Fibroblast of villous mesenchyme (primary cell): ENCODE measurements around the gene IL1RL2. TPM values are rescaled to one million over a fixed set of nuclear protein-coding genes. Genes with fewer than 3 reads are reported as not detected.

ENCODE experiments used
- DNase-seq: peaks from one replicate; pipeline ENCODE4 v3.0.0-alpha.2; 2010; ENCODE audit warnings: low read depth
- H3K4me3 ChIP-seq: 2 replicates; pipeline ENCODE4 v1.5.1; 2011; ENCODE audit warnings: low read depth, mild to moderate bottlenecking, low read length
- CTCF ChIP-seq: IDR thresholded peaks from 2 replicates; pipeline ENCODE4 v1.5.1; 2012; ENCODE audit warnings: low read depth, mild to moderate bottlenecking, low read length; ENCODE audit not compliant: insufficient read depth
- total RNA-seq: library from RNA; depleted of rRNA; stranded (reverse); fragments of >200 nt; gene quantifications from 2 replicates; pipeline ENCODE4 v1.2.3, GENCODE V29; 2012

The IL1RL2 gene
- total RNA-seq, 1 donor: 1.3 TPM

- no peak for DNase-seq
- no peak overlapping the region for H3K4me3 ChIP-seq
- TF ChIP-seq CTCF: no peak
Observed at GRCh38 chr2:102206666-102207341, 20.0 kb downstream of the IL1RL2 start.

DNA sequence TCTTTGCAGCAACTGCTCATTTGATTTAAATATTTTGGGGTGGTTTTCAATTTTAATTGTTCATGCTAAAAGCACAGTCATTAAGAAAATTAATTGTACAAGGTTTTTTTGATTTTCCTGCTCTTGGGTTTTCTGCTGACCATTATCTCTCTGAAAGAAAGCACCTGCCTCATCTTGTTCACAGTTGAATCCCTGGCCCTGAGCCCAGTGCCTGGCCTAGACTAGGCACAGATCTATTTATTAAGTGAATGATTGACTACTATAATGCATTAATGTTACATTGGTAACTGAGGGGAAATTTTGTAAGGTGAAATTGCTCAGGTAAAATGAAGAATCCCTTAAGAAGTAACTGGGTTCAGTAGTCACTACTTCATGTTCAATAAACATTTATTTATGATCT is 22.0 kb downstream of the IL1RL2 start:
- no peak overlapping the region for H3K4me3 ChIP-seq
- no peak for DNase-seq
- no peak for TF ChIP-seq CTCF

- H3K4me3 ChIP-seq: no peak overlapping the region
- DNase-seq: no peak
- no peak for TF ChIP-seq CTCF
Observed at GRCh38 chr2:102209474-102209873, 22.7 kb downstream of the IL1RL2 start.

- H3K4me3 ChIP-seq: no peak overlapping the region
- no peak for TF ChIP-seq CTCF
- DNase-seq: no peak
Observed at GRCh38 chr2:102217032-102217431, 30.2 kb downstream of the IL1RL2 start.

DNA sequence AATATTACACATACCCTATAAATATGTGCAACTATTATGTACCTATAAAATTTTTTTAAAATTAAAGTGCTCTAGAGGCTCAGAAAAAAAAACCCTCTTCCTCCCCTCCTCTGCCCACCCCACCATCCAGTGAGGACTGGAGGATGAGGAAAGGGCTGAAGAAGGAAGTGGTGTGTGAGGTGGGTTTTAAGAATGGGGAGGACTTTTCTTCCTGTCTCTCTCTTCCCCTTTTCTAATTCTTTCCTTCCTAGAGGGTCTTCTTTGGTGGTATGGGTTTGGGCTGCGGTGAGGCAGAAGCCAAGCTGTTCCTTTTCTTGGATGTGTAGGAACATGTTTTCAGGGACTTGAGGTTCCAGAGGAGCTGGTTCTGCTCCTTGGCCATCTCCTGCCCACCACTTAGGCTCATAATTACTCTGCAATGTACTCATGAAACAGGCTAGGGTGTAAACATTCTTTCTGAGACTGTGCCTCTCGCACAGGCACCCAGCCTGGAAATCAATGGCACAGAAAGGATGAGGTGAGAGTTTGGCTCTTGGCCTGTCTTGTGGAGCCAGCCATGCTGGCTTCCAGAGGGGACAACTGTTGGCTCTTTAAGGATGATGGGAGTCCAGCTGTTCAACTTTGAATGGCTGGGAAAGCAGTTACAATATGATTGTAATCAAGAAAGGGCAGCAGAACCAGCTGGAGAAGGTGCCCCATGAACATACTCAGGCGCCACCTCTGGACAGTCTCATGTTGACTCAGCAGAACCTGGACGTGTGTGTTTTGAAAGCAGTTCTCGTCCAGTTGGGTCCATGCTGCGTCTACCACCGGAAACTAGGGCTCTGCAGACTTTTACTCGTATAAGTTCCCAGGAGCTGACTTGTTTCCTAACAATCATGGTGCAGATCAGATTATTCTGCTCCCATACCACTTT is 38.3 kb downstream of the IL1RL2 start:
- TF ChIP-seq CTCF: no peak
- DNase-seq: no peak
- no peak overlapping the region for H3K4me3 ChIP-seq

DNA sequence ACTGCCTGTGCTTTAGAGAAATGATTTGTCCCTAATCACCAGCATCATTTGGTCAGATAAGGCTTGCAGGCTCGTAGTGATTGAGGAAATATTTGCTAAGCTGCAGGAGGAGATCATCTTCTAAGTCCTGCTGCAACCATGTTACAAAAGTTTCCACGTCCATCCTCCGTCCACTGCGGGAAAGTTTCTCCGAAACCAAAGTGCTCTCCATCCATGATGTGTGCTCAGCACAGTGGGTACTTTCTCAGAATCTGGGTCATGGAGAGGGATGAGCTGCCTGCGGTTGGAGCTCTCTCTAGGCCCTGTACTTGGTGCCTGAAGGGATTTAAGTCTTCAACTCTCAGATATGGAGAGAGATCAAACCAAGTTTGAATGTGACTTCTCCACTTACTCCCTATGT is 39.3 kb downstream of the IL1RL2 start:
- H3K4me3 ChIP-seq: no peak overlapping the region
- TF ChIP-seq CTCF: no peak
- no peak for DNase-seq
